CD14-positive monocyte (primary cell): Measurements from ENCODE around the gene MED15. TPM values are rescaled to one million over a fixed set of nuclear protein-coding genes. Genes with fewer than 3 reads are reported as not detected.

Experiments used
- DNase-seq, 3 donors: peaks; one replicate each; pipeline ENCODE4 v3.0.0-alpha.2; 2011 to 2022
- H2AFZ ChIP-seq: 2 replicates; pipeline ENCODE4 v1.6.0; 2012; ENCODE audit warnings: mild to moderate bottlenecking, low read depth, low read length, inconsistent platforms; ENCODE audit not compliant: insufficient read depth, poor library complexity, severe bottlenecking
- H3K27ac ChIP-seq, 2 donors: 1 replicate in 1 of 2; 2 replicates in 1 of 2; pipeline ENCODE4 v1.5.1; 2012 to 2013; ENCODE audit warnings: low read length in 2 of 2, control low read depth in 1 of 2, inconsistent platforms in 1 of 2, low read depth in 1 of 2, mild to moderate bottlenecking in 1 of 2
- H3K27me3 ChIP-seq, 2 donors: one replicate each; pipeline versions ENCODE4 v1.6.0 to v1.6.1; 2011 to 2013; ENCODE audit warnings: low read length in 2 of 2; ENCODE audit not compliant: control insufficient read depth in 2 of 2, insufficient read depth in 2 of 2
- H3K36me3 ChIP-seq, 2 donors: replicated peaks in 1 of 2; 1 replicate in 1 of 2; 2 replicates in 1 of 2; pipeline versions ENCODE4 v1.5.1 to v1.6.1; 2012 to 2013; ENCODE audit warnings: low read length in 2 of 2, control low read depth in 1 of 2, inconsistent platforms in 1 of 2, mild to moderate bottlenecking in 1 of 2; ENCODE audit not compliant: insufficient read depth in 2 of 2, control insufficient read depth in 1 of 2
- H3K4me1 ChIP-seq, 2 donors: 1 replicate in 1 of 2; 2 replicates in 1 of 2; pipeline versions ENCODE4 v1.5.1 to v1.6.1; 2012 to 2013; ENCODE audit warnings: low read length in 2 of 2, control low read depth in 1 of 2, inconsistent platforms in 1 of 2, mild to moderate bottlenecking in 1 of 2, moderate library complexity in 1 of 2; ENCODE audit not compliant: insufficient read depth in 2 of 2, control insufficient read depth in 1 of 2
- H3K4me2 ChIP-seq: replicated peaks from 2 replicates; pipeline ENCODE3; 2012; ENCODE audit warnings: low read length, moderate library complexity, mild to moderate bottlenecking; ENCODE audit not compliant: poor library complexity, severe bottlenecking; ENCODE audit errors: extremely low read depth
- H3K4me3 ChIP-seq, 3 experiments: fragments of 200-600 bp in 1 of 3; sonication (generic) in 1 of 3; replicated peaks in 1 of 3; 1 replicate in 2 of 3; 2 replicates in 1 of 3; pipeline ENCODE4 v1.5.1; 2011 to 2013; ENCODE audit warnings: low read length in 3 of 3, mild to moderate bottlenecking in 3 of 3, control low read depth in 2 of 3, low read depth in 2 of 3, inconsistent platforms in 1 of 3, moderate library complexity in 1 of 3
- H3K79me2 ChIP-seq: 2 replicates; pipeline ENCODE4 v1.6.0; 2012; ENCODE audit warnings: mild to moderate bottlenecking, control low read depth, inconsistent platforms, low read length, moderate library complexity; ENCODE audit not compliant: insufficient read depth
- H3K9ac ChIP-seq: 2 replicates; pipeline ENCODE4 v1.6.0; 2017; ENCODE audit warnings: low read length, mild to moderate bottlenecking; ENCODE audit not compliant: insufficient read depth, poor library complexity, severe bottlenecking
- H3K9me3 ChIP-seq, 2 donors: replicated peaks in 1 of 2; 1 replicate in 1 of 2; 2 replicates in 1 of 2; pipeline versions ENCODE4 v1.5.1 to v1.6.1; 2012 to 2013; ENCODE audit warnings: low read length in 2 of 2, control low read depth in 1 of 2; ENCODE audit not compliant: control insufficient read depth in 1 of 2, insufficient read depth in 1 of 2
- H4K20me1 ChIP-seq: 2 replicates; pipeline ENCODE4 v1.6.0; 2012; ENCODE audit warnings: mild to moderate bottlenecking, low read length, control low read depth, moderate library complexity; ENCODE audit not compliant: insufficient read depth
- H3K27ac Mint-ChIP-seq, 7 donors: one replicate each; pipeline ENCODE4 v1.8.0; 2020; ENCODE audit warnings: mild to moderate bottlenecking in 7 of 7, mixed read lengths in 7 of 7, moderate library complexity in 6 of 7, inconsistent platforms in 2 of 7
- H3K27me3 Mint-ChIP-seq, 3 donors: one replicate each; pipeline ENCODE4 v1.8.0; 2021 to 2022; ENCODE audit warnings: low read depth in 3 of 3, mild to moderate bottlenecking in 3 of 3, mixed read lengths in 3 of 3, moderate library complexity in 3 of 3, inconsistent platforms in 1 of 3
- H3K36me3 Mint-ChIP-seq, 2 donors: one replicate each; pipeline ENCODE4 v1.8.0; 2020; ENCODE audit warnings: mixed read lengths in 2 of 2, inconsistent platforms in 1 of 2, mild to moderate bottlenecking in 1 of 2
- H3K4me1 Mint-ChIP-seq: one replicate; pipeline ENCODE4 v1.8.0; 2020; ENCODE audit warnings: mild to moderate bottlenecking, mixed read lengths
- H3K4me3 Mint-ChIP-seq, 2 donors: one replicate each; pipeline ENCODE4 v1.8.0; 2020; ENCODE audit warnings: mild to moderate bottlenecking in 2 of 2, mixed read lengths in 2 of 2, moderate library complexity in 1 of 2
- H3K9me3 Mint-ChIP-seq, 7 donors: one replicate each; pipeline ENCODE4 v1.8.0; 2020 to 2022; ENCODE audit warnings: mixed read lengths in 7 of 7, mild to moderate bottlenecking in 6 of 7, moderate library complexity in 6 of 7, inconsistent platforms in 2 of 7
- CTCF ChIP-seq: fragments of 200-600 bp; IDR thresholded peaks from one replicate; pipeline ENCODE4 v1.8.0; 2022; ENCODE audit warnings: antibody characterized with exemption, mild to moderate bottlenecking
- WGBS: methylation state at CpG from one replicate; pipeline ENCODE4 v1.1.5; 2013; ENCODE audit warnings: missing lambda C conversion rate; ENCODE audit not compliant: insufficient coverage; 5-methylcytosine and 5-hydroxymethylcytosine counted together
- intact Hi-C, 2 donors: fragments of 100-400 bp; cut with micrococcal nuclease; formaldehyde crosslinking; loops; one replicate each; pipeline versions ENCODE4 v1.15.0 to v1.15.1; 2023
- polyA minus RNA-seq: library from RNA; depleted of rRNA, polyadenylated mRNA; stranded (reverse); fragments of >200 nt; gene quantifications from 2 replicates; pipeline ENCODE4 v1.2.3, GENCODE V29; 2012
- polyA plus RNA-seq, 3 donors: library from polyadenylated mRNA; depleted of rRNA in 1 of 3; unstranded in 2 of 3; stranded (reverse) in 1 of 3; fragments of 300-500 nt in 2 of 3; fragments of >200 nt in 1 of 3; fragmentation: Illumina TruSeq in 2 of 3; gene quantifications; 1 replicate in 2 of 3; 2 replicates in 1 of 3; pipeline ENCODE4 v1.2.3, GENCODE V29; 2012 to 2021
- total RNA-seq, 12 experiments: library from RNA in 1 of 12; stranded (reverse) in 1 of 12; fragments of 120-200 nt in 1 of 12; gene quantifications; one replicate each; pipeline ENCODE4 v1.2.4 and lab custom pipeline; 2013 to 2026; ENCODE audit warnings: mixed read lengths in 6 of 12, inconsistent platforms in 1 of 12

The MED15 gene
- 26.6 TPM for total RNA-seq (2013)
- polyA plus RNA-seq (100 to 1,000 TPM in 1 of 3 donors, 10 to 100 TPM in 2; 10.0 to 126 (median 17.8) TPM), polyA minus RNA-seq (93.1 and 106 TPM in 2 replicates), total RNA-seq (lab: John Stamatoyannopoulos, UW) (33.4 to 141 (median 63.9) reads per million in 11 experiments)

- Mint-ChIP-seq H3K4me3 (peak within 1 kb of the TSS; percentile 96 to 98), H3K36me3 (peaks cover 5 to 10% of the 10 kb centered on the region in 2 donors), H3K9me3 (no peaks in the 10 kb centered on the region), H3K27ac (peak within 1 kb of the TSS; percentile 96 to 99 (median 98)), H3K27me3 (peaks cover 0 to 2% (median 2%) of the 10 kb centered on the region in 3 donors), H3K4me1 (peaks cover 47% of the 10 kb centered on the region)
- Histone ChIP-seq H3K9me3 (no peaks in the 10 kb centered on the region), H4K20me1 (peaks cover 43% of the 10 kb centered on the region), H3K4me1 (peaks cover 28 to 42% of the 10 kb centered on the region in 2 donors), H3K27ac (peak within 1 kb of the TSS; percentile 94 to 98), H2AFZ (peak within 1 kb of the TSS; percentile 72), H3K9ac (peak within 1 kb of the TSS; percentile 99), H3K36me3 (peaks cover 0 to 14% of the 10 kb centered on the region in 2 donors), H3K79me2 (peaks cover 53% of the 10 kb centered on the region), H3K4me2 (peak within 1 kb of the TSS; percentile 99), H3K27me3 (no peaks in the 10 kb centered on the region), H3K4me3 (peak within 1 kb of the TSS; percentile 91 to 99 (median 96))
- WGBS, result under 1% methylated on average over 58 of the region's 58 CpGs
- TF ChIP-seq CTCF, result no peak
- intact Hi-C loops, result loop anchor here in 1 of 2 donors (2.0 kb wide), 1 partner anchor 13 kb away; the partner anchor contains the start of gene KLHL22
- peak; percentile 83 to 91 (median 85) for DNase-seq
Observed at GRCh38 chr22:20507253-20508066, at the start of gene MED15. Gene MED15, plus strand, starts transcription at chr22:20507610. Its CDS starts 69 bp downstream, at chr22:20507679.

GRCh38 chr22:20458530-20459151 is 48.8 kb upstream of the MED15 start:
- no peak overlapping the region for H3K4me3 ChIP-seq
- peak overlapping the region in 1 of 2 donors; percentile 26 for H3K27ac ChIP-seq
- H3K27me3 ChIP-seq, result no peaks in the 10 kb centered on the region
- H3K79me2 ChIP-seq, result no peaks in the 10 kb centered on the region
- no peak overlapping the region for H2AFZ ChIP-seq
- 92% methylated on average over 4 of the region's 8 CpGs for WGBS
- intact Hi-C loops, result no loop called here
- Mint-ChIP-seq H3K9me3 (no peaks in the 10 kb centered on the region), H3K27me3 (peaks cover 0 to 9% (median 1%) of the 10 kb centered on the region in 3 donors), H3K27ac (peak overlapping the region in 1 of 7 donors; percentile 72), H3K4me1 (peaks cover 36% of the 10 kb centered on the region), H3K36me3 (peaks cover 41 to 54% of the 10 kb centered on the region in 2 donors), H3K4me3 (no peak overlapping the region)
- peaks cover 19 to 34% of the 10 kb centered on the region in 2 donors for H3K36me3 ChIP-seq
- no peak for TF ChIP-seq CTCF
- no peak overlapping the region for H3K4me2 ChIP-seq
- no peak overlapping the region for H3K9ac ChIP-seq
- H4K20me1 ChIP-seq, result no peaks in the 10 kb centered on the region
- no peaks in the 10 kb centered on the region for H3K9me3 ChIP-seq
- H3K4me1 ChIP-seq, result peaks cover 33 to 41% of the 10 kb centered on the region in 2 donors
- DNase-seq, result no peak
